MM.1S (cell line): Measurements from ENCODE around the gene GALNS.

ENCODE experiments used
- EZH2 ChIP-seq: fragments of 300-600 bp; sonication (generic); optimal IDR thresholded peaks from 2 replicates; pipeline ENCODE3; 2017; ENCODE audit warnings: low read depth, mild to moderate bottlenecking, antibody characterized with exemption, low read length, mixed read lengths
- EZH2phosphoT487 ChIP-seq: fragments of 300-600 bp; sonication (generic); IDR thresholded peaks from 2 replicates; pipeline ENCODE4 v1.6.1; 2018; ENCODE audit warnings: antibody characterized with exemption, low read length
- TF ChIP-seq, protein P1 (sequence below): fragments of 300-600 bp; sonication (generic); IDR thresholded peaks from 2 replicates; pipeline ENCODE4 v1.5.1; 2016; ENCODE audit warnings: antibody characterized with exemption, low read length, mixed read lengths

DNA sequence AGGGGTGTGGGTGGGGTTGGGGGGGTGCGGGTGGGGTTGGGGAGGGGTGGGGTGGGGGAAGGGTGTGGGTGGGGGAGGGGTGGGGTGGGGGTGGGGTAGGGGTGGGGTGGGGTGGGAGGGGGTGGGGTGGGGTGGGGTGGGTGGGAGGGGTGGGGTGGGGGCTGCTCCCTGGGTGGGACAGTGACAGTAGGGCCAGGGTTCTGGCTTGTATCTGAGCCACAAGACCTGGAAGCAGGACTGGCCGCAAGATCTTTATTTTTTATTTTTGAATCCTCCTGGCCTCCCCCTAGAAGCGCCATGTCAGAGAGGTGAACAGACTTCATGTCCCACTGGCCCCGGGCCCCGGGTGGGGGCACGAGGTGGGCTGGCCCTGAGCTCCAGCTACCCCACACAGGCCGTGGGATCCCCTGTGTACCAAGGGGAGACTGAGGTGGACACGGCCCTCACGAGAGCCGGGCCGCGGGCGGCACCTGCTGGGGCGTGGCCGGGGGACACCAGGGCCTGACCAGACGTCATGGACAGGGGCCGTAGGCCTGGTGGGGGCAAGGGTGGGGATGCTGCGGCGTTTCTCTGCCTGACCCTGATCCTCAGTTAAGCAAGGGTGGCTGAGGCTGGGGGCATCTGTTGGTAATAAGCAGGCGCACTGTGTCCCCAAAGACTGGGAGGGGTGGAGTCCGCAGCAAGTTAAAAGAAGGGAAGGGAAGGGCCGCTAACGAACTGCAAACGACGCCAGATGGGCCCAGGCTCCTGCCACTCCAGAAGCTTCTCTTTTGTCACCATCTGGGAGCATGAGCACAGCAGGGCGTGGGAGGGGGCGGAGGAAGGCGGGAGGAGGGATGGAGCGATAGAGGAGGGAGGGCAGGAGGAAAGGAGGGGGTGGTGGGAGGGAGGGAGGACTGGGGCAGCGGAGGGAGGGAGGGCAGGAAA, 32.0 kb upstream of the GALNS start:
- TF ChIP-seq, protein P1, sequence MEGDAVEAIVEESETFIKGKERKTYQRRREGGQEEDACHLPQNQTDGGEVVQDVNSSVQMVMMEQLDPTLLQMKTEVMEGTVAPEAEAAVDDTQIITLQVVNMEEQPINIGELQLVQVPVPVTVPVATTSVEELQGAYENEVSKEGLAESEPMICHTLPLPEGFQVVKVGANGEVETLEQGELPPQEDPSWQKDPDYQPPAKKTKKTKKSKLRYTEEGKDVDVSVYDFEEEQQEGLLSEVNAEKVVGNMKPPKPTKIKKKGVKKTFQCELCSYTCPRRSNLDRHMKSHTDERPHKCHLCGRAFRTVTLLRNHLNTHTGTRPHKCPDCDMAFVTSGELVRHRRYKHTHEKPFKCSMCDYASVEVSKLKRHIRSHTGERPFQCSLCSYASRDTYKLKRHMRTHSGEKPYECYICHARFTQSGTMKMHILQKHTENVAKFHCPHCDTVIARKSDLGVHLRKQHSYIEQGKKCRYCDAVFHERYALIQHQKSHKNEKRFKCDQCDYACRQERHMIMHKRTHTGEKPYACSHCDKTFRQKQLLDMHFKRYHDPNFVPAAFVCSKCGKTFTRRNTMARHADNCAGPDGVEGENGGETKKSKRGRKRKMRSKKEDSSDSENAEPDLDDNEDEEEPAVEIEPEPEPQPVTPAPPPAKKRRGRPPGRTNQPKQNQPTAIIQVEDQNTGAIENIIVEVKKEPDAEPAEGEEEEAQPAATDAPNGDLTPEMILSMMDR, result no peak
- TF ChIP-seq EZH2phosphoT487, result no peak
- TF ChIP-seq EZH2, result no peak
